Activated T-cell treated with anti-CD3 and anti-CD28 coated beads, Interleukin-2, amount 50 U/mL, for 48 hours (primary cell): ENCODE data around the gene PLXNA4.

Experiments
- DNase-seq, 2 experiments: peaks; one replicate each; pipeline ENCODE4 v3.0.0-alpha.2; 2020

Gene PLXNA4

GRCh38 chr7:132122901-132123300, 453.4 kb downstream of the PLXNA4 start:
- DNase-seq: no peak

- no peak for DNase-seq
These were observed 454.3 kb downstream of the PLXNA4 start for GRCh38 chr7:132121987-132122386.

GRCh38 chr7:132118641-132119040, 457.6 kb downstream of the PLXNA4 start:
- no peak for DNase-seq

- DNase-seq: no peak
These were observed 458.6 kb downstream of the PLXNA4 start for GRCh38 chr7:132117636-132118035.

- DNase-seq: no peak
These were observed 459.1 kb downstream of the PLXNA4 start for GRCh38 chr7:132117181-132117580.

- no peak for DNase-seq
These were observed 459.9 kb downstream of the PLXNA4 start for GRCh38 chr7:132116369-132116768.

- no peak for DNase-seq
These were observed 460.5 kb downstream of the PLXNA4 start for GRCh38 chr7:132115758-132116157.

GRCh38 chr7:132115028-132115427, 461.2 kb downstream of the PLXNA4 start:
- DNase-seq: no peak

- DNase-seq: no peak
These were observed 461.9 kb downstream of the PLXNA4 start for GRCh38 chr7:132114411-132114810.

- no peak for DNase-seq
These were observed 462.5 kb downstream of the PLXNA4 start for GRCh38 chr7:132113536-132114371.

- no peak for DNase-seq
These were observed 463.6 kb downstream of the PLXNA4 start for GRCh38 chr7:132112657-132113056.

GRCh38 chr7:132112106-132112505, 464.2 kb downstream of the PLXNA4 start:
- DNase-seq: no peak

GRCh38 chr7:132110692-132111091, 465.6 kb downstream of the PLXNA4 start:
- no peak for DNase-seq

- DNase-seq: no peak
These were observed 466.5 kb downstream of the PLXNA4 start for GRCh38 chr7:132109769-132110168.

GRCh38 chr7:132108563-132108962, 467.7 kb downstream of the PLXNA4 start:
- no peak for DNase-seq

- DNase-seq: no peak
These were observed 469.8 kb downstream of the PLXNA4 start for GRCh38 chr7:132106491-132106890.

- no peak for DNase-seq
These were observed 471.2 kb downstream of the PLXNA4 start for GRCh38 chr7:132105096-132105495.

- no peak for DNase-seq
These were observed 472.6 kb downstream of the PLXNA4 start for GRCh38 chr7:132103718-132104117.

GRCh38 chr7:132102942-132103341, 473.3 kb downstream of the PLXNA4 start:
- DNase-seq: no peak

- DNase-seq: no peak
These were observed 473.9 kb downstream of the PLXNA4 start for GRCh38 chr7:132102391-132102790.

- DNase-seq: no peak
These were observed 475.3 kb downstream of the PLXNA4 start for GRCh38 chr7:132100981-132101380.

- no peak for DNase-seq
These were observed 475.8 kb downstream of the PLXNA4 start for GRCh38 chr7:132100483-132100882.

GRCh38 chr7:132099163-132099562, 477.1 kb downstream of the PLXNA4 start:
- DNase-seq: no peak

- no peak for DNase-seq
These were observed 477.9 kb downstream of the PLXNA4 start for GRCh38 chr7:132098327-132098726.

GRCh38 chr7:132097550-132098134, 478.6 kb downstream of the PLXNA4 start:
- DNase-seq: no peak
